GM18511 (cell line): ENCODE data around the gene HAPLN2.
"Not testable (repeated sequence)": the region's sequence is repeated elsewhere in the genome, so short reads cannot be mapped to it uniquely, and the experiment has no call there.

Source experiments
- ATAC-seq: cut with Tn5 transposase; IDR thresholded peaks from one replicate; pipeline ENCODE4 v1.9.1; 2021; ENCODE audit warnings: mild to moderate bottlenecking, moderate library complexity; ENCODE audit not compliant: unreplicated experiment

HAPLN2 gene

GRCh38 chr1:156616463-156616862 lies 2.8 kb upstream of the HAPLN2 start:
- ATAC-seq: no peak

- no peak for ATAC-seq
These were observed 354 bp downstream of the HAPLN2 start for GRCh38 chr1:156619582-156619955.

- no peak for ATAC-seq
These were observed 3.5 kb downstream of the HAPLN2 start for GRCh38 chr1:156622581-156623297.

GRCh38 chr1:156623946-156624813 lies 5.0 kb downstream of the HAPLN2 start:
- ATAC-seq: no peak

- no peak for ATAC-seq
These were observed 5.7 kb downstream of the HAPLN2 start for GRCh38 chr1:156624814-156625435.

- no peak for ATAC-seq
These were observed 6.3 kb downstream of the HAPLN2 start for GRCh38 chr1:156625436-156626078.

GRCh38 chr1:156626079-156626438 lies 6.8 kb downstream of the HAPLN2 start:
- no peak for ATAC-seq

GRCh38 chr1:156627313-156627880 lies 8.2 kb downstream of the HAPLN2 start:
- no peak for ATAC-seq

GRCh38 chr1:156629823-156630449 lies 10.7 kb downstream of the HAPLN2 start:
- ATAC-seq: no peak

GRCh38 chr1:156631152-156631551 lies 11.9 kb downstream of the HAPLN2 start:
- ATAC-seq: not testable (repeated sequence)

GRCh38 chr1:156632355-156632754 lies 13.1 kb downstream of the HAPLN2 start:
- no peak for ATAC-seq

- no peak for ATAC-seq
These were observed 19.2 kb downstream of the HAPLN2 start for GRCh38 chr1:156638189-156638985.

GRCh38 chr1:156639601-156640101 lies 20.4 kb downstream of the HAPLN2 start:
- ATAC-seq: no peak

- ATAC-seq: no peak
These were observed 21.9 kb downstream of the HAPLN2 start for GRCh38 chr1:156640842-156641706.

GRCh38 chr1:156641761-156642264 lies 22.6 kb downstream of the HAPLN2 start, which contains the start of gene BCAN:
BCAN (plus strand) TSS chr1:156642117; CDS start chr1:156646055, 3,938 bp downstream.
- ATAC-seq: no peak

- ATAC-seq: no peak
These were observed 23.2 kb downstream of the HAPLN2 start for GRCh38 chr1:156642265-156643048.

GRCh38 chr1:156643049-156643777 lies 24.0 kb downstream of the HAPLN2 start:
- no peak for ATAC-seq
